NCI-H226 (cell line): ENCODE results near the gene ZSCAN12.
"Not testable (repeated sequence)": the region's sequence is repeated elsewhere in the genome, so short reads cannot be mapped to it uniquely, and the experiment has no call there.

Experiments
- DNase-seq: peaks from one replicate; pipeline ENCODE4 v3.0.0-alpha.2; 2015

The ZSCAN12 gene

DNA sequence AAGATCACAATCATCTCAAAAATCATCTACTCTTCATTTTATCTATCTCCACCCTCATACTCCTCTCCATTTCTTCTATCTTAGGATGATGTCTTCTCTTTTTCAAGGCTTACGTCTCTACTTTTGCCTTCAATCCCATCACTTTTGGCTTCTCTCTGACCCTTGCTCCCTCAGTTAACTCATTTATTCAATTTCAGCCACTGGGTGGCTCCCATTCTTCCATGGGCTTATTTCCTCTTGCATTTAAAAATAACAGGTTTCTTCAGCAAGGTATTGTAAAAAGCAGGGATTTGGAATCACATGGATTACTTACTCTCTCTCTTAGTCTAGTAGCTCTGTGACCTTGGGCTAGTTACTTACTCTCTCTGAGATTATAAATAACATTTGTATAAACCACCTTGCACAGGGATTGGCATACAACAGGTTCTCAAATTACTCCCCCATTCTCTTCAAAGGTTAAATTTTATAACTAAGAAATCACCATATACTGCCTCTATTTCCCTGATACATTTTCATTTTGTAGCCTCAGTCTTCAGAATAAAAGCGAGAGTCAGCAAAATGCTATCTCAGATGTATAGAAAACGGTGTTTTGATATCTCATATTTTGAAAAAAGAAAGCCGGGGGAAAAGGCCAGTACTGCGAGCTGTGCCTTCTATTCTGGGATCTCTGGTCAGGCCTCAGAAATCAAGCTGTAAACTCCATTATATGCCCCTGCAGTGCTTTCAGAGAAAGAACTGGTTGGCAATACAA lies 5.5 kb downstream of the ZSCAN12 start:
- no peak for DNase-seq

DNA sequence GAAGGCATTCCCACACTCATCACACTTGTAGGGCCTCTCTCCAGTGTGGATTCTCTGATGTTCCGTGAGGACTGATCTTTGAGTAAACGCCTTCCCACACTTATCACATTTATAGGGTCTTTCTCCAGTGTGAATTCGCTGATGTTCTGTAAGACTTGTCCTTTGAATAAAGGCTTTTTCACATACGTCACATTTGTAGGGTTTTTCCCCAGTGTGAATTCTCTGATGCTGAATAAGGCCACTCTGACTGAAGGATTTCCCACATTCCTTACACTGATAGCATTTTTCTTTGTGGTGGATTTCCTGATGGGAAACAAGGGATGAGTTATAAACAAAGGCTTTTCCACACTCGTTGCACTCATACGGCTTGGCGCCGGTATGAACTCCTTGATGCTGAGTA lies 8.9 kb downstream of the ZSCAN12 start:
- DNase-seq: no peak

DNA sequence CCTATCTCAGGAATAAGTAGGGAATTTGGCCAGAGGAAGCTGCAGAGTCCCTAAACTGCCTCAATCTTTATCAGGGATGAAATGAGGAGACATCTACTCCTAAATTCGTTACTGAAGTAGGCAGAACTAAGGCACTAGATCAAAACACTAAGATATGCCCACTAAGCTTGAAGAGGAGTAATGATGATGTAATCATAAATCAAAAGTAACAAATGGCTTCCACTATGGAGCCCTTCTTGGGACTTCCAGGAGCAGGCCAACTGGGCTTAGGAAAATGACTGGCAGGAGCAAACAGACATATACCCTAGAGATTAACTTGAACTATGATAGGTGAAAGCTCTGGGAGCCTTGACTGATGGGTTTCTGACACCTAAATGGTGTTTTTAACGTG lies 15.4 kb downstream of the ZSCAN12 start:
- DNase-seq: no peak

DNA sequence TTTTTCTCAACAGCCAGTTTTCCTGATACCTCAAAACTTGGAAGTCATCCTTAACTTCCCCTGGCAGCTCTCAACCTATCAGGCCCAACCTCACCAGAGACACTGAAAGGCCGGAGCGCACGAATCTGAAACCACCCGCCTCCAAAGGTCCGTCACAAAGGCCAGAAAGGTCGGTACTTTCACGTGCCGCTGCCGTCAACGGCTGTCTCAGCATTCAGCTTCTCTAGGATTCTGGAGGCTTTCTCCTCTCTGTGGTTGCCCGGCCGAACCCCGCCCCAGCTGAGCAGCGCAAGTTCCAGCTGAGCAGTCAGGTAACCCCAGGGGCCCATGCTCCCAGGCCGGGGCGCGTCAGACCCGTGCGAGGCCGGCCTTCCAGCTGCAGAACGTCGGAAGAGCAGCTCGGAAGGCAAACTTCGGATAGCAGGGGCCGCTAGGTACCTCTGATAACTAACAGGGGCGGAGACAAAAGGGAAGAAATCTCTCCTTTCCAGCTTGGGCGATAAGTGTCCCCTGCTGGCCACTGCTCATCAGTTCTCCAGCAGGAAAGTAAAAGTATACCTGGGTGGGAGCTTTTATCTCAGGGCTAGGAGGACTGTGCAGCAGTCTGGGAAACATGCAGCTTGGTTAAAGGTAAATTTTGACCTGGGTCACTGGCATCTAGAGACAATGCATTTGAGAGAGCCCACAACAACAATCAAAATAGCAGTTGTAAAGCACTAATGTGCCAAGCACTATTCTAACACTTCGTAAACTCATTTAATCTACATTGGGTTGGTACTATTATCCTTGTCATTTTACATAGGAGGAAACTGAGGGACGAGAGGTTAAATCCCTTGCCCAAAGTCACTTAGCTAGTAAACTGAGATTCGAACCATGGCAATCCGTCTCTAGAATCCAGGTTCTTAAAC lies 16.1 kb downstream of the ZSCAN12 start:
- DNase-seq: peak; percentile 89

DNA sequence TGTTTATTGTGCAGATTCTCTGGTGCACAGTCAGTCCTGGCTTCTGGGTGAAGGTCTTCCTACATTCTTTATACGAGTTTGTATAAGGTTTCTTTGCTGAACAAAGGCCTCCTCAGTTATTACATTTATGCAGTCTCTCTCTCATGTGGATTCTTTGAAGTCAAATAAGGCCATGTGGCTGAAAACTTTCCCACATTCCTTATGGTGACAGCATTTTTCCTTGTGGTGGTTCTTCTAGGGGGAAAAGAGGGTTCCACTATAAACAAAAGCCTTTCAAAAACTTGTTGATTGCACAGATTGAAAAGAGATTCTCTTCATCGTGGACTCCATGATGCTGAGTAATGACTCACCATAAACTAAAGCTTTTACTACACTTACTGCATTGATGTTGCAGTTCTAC lies 19.2 kb downstream of the ZSCAN12 start:
- no peak for DNase-seq

DNA sequence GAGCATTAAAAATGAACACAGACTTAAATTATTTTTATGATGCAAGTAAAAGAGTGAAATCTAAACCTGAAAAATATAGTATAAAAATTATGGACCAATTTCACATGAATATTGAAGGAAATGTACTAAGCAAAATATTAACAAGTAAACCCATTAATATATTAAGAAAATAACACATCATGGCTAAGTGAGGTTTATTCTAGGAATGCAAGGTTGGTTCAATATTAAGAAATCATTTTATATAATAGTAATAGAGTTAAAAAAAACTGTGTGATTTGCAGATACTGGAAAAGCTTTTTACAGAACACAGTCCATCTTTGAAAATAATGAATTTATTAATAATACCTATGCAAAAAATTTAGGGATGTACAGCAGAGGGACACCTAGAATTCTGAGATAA lies 20.9 kb downstream of the ZSCAN12 start:
- no peak for DNase-seq

DNA sequence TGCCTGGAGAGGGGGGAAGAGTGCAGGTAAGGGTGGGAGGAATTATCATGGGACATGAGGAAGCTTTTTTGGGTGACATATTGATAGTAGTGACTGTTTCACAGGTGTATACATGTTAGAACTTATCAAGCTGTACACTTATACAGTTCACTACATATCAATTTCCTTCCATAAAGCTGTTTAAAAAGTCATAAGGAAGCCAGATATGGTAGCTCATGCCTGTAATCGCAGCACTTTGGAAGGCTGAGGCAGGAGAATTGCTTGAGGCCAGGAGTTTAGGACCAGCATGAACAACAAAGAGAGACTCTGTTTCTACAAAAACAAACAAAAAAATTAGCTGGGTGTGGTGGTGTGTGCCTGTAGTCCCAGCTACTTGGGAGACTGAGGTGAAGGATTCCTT lies 21.7 kb downstream of the ZSCAN12 start:
- no peak for DNase-seq

DNA sequence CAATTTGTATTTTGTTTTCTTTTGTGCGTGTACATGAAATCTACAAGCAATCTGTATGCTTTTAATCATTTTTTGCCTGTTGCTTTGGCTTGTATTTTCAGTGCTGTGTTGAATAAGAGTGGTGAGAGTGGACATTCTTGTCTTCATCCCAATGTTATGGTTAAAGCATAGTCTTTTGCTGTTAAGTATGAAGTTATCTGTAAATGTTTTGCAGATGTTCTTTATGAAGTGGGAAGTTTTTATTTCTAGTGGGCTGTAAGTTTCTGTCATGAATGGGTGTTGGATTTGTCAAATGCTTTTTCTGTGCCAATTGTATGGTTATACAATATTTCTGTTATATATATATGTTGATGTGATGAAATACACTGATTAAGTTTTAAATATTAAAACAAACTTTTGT lies 25.6 kb downstream of the ZSCAN12 start:
- no peak for DNase-seq

DNA sequence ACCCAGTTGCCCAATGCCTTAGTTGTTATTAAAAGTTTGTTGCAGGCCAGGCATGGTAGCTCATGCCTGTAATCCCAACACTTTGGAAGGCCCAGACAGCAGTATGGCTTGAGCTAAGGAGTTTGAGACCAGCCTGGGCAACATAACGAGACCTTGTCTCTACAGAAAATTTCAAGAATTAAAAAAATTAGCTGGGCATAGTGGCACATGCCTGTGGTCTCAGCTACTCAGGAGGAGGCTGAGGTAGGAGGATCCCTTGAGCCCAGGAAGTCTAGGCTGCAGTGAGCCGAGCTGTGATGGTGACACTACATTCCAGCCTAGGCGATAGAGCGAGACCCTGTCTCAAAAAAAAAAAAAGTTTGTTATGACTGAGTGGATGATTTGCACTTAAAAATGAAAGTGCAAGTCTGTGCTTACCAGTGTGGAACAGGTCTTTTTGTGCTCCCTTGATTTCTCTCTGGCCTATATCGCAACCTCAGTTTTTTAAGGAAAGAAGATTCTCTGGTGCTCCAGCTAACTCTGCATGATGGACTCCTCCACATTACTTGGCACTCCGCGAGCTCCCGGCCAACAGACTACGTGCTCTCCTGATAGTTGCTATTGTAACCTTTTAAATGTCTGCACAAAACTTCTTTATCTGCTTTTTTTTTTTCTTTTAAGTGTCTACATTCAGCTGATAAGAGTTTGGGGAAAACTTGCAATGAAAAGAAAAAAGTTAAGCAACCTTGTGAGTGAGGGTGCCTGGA lies 27.7 kb downstream of the ZSCAN12 start:
- no peak for DNase-seq

DNA sequence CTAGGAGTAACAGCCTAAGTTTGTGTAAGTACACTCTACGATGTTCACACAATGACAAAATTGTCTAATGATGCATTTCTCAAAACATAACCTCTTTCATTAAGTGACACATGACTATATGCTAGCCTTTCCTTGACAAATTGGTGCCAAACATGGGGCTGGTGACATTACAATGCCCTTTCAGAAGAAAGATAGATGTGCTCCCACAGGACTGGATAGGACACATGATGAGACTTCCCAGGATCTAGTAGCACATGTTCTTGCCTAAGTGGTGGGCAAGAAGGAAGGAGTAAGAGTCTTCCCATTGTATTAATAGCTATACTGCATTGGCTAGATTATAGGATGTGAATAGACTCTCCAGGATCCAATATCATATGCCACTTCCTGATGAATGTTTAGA lies 28.3 kb downstream of the ZSCAN12 start:
- DNase-seq: no peak

DNA sequence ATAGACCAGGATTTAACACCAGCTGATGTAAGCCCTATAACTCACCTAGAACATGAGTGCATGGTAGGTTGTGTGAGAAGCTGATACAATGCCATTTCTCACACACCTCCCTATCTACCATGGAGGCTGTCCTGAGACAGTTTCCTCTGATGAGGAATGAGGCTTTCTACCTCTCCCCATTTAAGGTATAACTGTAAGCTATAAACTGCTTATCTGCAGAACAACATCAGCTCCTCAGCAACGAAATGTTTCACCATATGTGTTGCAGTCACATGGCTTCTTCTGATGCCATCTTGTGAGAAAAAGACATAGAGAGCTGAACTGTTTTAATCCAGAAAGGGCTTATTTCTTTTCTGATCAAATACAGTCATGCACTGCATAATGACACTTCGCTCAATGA lies 29.1 kb downstream of the ZSCAN12 start:
- no peak for DNase-seq

DNA sequence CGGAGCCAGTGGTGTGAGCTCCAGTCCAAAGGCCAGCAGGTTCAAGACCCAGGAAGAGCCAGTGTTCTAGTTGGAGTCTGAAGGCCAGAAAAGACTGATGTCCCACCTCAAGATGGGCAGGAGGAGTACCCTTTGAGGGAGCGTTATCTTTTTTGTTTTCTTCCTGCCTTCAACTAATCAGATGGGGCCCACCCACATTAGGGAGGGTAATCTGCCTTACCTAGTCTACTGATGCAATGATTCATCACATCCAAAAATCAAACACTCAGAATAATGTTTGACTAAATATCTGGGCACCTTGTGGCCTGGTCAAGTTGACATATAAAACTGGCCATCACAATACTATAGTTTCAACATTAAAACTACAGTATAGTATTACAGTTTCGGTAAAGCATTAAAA lies 30.1 kb downstream of the ZSCAN12 start:
- no peak for DNase-seq

DNA sequence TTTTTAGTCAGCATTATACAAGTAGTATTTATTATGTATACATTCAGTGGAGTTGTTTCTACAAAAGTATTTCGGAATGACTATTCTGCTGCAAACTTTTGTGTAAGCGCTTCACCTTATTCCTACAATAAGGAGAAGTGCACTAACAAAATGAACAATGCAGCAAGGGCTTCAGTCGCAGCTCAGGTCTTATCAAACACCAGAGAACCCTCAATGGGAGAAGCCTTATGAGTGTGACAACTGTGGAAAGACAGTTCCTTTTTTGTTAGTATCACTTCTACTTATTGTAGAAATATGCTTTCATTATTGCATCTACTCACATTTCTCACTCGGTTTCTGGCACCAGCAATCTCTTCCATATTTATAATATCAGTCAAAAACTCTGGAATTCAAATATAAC lies 31.0 kb downstream of the ZSCAN12 start:
- no peak for DNase-seq

DNA sequence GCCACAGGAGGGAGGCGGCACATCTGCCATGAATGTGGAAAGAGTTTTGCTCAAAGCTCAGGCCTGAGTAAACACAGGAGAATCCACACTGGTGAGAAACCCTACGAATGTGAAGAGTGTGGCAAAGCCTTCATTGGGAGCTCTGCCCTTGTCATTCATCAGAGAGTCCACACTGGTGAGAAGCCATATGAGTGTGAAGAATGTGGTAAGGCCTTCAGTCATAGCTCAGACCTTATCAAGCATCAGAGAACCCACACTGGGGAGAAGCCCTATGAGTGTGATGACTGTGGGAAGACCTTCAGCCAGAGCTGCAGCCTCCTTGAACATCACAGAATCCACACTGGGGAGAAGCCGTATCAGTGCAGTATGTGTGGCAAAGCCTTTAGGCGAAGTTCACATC lies 34.0 kb downstream of the ZSCAN12 start:
- DNase-seq: not testable (repeated sequence)

DNA sequence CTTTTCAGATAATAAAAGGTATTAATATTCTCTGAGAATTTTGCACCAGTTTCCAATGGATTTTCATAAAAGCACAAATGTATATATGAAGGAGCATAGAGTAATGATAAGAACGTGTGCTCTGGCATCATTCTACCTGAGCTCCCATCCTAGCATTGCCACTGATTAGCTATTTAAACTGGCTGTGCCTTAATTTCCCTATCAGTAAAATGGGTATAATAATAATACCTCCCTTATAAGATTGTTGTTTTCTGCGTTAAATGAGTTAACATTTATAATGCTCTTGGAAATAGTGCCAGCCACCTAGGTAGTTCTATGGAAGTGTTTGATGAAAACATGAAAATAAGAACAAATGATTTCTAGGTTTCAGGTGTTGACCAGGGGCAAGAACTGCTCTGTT lies 38.6 kb downstream of the ZSCAN12 start:
- DNase-seq: no peak

DNA sequence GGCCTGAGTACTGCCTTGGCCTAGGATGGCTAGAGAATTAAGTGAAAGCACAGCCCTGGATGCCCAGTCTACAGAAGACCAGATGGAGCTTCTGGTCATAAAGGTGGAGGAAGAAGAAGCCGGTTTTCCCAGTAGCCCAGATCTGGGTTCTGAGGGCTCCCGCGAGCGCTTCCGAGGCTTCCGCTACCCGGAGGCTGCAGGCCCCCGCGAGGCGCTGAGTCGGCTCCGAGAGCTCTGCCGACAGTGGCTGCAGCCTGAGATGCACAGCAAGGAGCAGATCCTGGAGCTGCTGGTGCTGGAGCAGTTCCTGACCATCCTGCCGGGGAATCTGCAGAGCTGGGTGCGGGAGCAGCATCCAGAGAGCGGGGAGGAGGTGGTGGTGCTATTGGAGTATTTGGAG lies 40.0 kb downstream of the ZSCAN12 start:
- DNase-seq: not testable (repeated sequence)

DNA sequence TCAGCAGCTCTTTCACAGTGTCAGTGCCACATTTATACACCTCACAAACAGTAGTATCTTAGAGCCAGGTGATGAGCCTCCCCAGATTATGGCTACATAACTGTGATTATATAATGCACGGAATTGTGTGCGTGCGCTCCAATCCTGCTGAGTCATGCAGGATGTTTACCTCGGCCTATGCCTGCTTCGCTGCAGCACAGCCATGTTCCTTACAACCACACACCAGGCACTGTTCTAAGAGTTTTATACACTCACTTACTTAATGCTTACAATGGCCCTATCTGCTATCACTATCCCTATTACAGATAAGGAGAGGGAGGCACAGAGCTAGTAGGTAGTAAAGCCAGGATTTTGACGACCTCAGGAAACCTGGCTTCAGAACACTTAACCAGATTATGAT lies 42.5 kb downstream of the ZSCAN12 start:
- no peak for DNase-seq

DNA sequence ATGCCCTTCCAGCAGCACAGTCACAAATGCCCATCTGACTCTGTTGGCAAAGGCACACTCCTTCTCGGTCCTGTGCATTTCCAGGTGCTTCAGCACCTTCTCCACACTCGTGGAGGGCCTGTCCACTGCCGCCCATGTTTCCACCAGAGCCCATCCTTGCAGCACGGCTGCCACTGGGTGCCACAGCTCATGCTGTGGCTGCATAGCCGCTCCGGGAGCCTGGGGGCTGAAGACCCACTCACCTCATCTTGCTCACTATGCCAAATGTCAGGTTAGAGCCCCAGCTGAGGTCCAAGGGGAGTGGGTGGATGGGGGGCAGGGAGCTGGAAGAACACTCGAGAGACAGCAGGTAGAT lies 42.9 kb downstream of the ZSCAN12 start:
- DNase-seq: no peak

DNA sequence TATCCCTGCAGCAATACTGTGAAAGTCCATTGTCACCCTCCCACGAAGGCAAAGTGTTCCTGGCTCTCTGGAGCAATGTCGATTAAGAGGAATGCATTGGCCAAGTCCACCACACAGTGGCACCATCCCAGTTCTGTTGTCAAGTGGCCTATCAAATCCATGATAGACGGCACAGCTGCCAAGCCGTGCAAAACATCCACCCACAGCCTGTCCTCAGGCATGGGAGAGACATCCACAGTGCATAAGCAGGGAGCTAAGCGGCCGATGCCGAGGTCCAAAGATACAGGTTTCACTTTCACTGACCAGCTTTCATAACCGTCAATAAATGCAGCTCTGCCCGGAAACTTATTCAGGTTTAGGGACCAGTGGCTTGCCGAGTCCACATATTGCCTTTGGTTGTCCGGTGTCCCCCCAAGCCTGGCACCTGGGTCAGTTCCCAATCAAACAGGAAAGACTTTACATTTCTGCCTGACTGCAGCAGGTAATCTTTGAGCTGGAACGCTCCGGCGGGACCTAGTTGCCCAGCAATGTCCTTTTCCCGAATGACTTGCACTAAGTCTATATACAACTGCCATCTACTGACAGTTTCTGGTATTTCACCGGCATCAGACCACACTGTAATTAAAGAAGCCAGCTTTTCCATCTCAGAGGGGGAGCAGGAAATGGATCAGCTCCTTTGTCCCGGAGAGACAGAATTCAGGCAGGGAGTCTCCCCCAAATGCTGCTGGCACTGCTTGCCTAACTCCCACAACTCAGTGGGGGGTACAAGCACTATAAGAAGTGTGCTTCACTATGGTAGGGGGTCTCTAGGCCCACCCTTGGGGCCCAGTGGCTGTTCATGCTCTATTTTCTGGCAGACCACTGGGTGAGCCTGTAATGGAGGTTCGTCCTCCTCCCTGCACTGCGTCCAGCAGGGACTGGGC lies 43.5 kb downstream of the ZSCAN12 start:
- DNase-seq: peak; percentile 59

DNA sequence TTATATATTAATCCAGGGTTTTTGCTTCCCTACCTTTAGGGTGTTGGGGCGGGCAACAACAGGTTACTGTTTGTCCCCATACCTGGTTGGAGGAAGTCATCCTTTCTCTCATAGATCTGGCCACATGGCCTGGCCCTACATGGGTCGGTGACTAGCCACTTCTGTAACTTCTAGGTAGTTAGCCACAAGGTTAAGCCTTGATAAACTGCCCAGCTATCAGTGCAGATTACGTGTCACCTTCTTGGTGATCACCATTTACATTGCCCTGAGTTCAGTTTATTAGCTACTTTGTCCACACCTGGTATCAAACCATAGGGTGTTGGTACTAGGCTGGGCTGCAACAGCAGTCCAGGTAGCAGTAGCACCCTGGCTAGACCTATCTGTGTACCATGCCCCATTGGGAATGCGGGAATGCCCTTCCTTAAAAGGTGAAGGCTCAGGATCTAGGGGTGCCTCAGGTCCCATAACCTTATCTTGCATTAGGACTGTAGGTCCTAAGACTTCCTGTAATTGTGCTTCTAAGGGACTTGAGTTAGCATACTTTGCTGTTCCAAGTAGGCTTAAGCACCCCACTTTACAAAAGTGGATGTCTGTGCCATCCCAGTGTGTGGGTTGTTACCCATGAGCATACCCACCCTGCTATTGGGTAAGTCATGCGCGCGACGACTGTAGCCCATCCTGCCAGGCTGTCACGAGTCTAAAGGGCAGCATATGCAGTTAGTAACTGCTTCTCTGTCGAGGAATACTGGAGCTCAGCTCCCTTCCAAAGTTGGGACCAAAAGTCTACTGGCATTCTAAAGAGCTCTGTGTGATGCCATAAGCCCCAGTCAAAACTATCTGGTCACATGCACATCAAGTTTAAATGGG lies 44.6 kb downstream of the ZSCAN12 start:
- DNase-seq: no peak

DNA sequence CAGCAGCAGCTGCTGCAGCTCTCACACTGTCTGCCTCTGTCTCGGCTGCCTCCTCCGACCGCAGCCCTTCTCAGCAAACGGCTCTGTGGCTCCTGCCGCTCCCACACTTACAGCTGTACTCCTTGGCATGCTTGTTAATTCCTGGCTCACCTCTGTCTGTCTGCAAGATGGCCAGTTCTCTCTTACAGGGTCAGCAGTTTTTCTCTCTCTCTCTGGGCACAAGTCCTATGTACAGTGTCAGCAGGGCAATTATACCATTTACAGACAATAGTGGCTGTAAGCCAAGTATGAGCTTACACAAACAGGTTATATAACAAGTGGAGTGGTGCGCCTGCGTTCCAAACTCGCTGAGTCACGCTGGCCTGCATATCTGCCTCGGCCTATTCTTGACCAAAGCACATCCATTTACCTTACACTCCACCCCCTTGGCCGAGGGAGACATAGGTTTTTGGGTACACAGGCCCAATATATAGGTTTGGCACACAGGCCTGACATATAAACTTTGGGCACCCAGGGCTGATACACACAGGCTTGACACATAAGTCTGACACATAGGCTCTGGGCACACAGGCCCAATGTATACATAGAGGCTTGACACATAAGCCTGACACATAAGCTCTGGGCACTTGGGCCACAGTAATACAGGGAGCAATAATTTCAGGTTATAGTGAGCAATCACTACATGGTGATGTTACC lies 45.4 kb downstream of the ZSCAN12 start:
- DNase-seq: peak; percentile 75
